Measurements from ENCODE around the gene DDX25. TPM values are rescaled to one million over a fixed set of nuclear protein-coding genes. Genes with fewer than 3 reads are reported as not detected.

DDX25 gene
- polyA plus RNA-seq, 1 donor = 0.62 TPM

- DNase-seq = no peak
These were observed 34.1 kb downstream of the DDX25 start for GRCh38 chr11:125938418-125938817.

DNA sequence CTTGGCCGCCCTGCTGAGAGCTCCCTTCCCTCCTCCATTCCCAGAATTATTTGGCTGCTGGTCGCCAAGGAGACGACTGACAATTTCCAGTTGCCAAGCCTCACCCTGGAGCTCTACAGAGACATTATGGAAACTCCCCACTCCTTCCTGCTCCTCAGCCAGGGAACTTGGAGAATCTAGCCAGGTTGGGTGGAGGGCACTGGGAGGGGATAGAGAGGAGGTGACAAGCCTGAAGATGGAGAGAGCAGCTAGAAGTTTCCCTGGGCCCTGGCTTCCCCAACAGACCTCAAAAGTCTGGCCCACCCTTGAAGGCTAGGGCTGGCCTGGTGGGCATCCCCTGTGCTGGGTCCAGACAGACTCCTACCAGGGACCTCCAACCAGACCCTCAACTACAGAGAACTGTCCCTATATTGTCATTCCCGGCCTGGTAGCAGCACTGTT is 34.8 kb downstream of the DDX25 start:
- DNase-seq = peak; percentile 75

DNA sequence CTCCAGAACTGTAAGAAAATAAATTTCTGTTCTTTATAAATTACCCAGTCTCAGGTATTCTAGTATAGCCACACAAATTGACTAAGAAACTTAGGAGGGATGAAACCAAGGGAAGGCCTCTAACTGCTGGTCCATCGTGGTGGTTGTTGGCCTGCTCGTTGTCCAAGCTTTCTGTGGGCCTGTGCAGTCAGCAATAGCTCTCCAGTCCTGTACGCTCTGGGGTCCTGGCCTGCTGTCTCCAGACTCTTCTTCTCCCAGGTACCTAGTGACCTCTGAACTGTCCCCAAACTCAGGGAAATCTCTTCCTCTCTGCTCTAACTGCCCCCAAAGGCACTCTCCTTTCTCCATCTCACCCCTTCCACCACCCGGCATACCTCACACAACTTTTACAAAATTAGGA is 35.8 kb downstream of the DDX25 start:
- no peak for DNase-seq

DNA sequence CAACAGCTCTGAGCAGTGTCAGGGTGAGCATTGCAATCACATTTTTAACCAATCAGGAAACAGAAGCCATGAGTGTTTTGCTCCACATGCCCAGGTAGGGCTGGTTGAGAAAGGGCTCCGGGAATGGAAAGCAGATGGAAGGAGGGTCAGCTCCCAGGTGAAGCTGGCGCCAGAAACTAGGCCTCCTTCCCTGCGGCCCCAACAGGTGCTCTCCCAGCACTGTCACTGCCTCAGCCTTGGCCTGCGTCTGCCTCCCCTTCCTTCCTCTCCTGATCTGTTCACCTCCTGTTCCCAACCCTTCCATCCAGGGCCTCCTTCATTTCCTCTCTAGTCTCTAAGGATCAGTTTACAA is 36.9 kb downstream of the DDX25 start:
- DNase-seq = no peak

DNA sequence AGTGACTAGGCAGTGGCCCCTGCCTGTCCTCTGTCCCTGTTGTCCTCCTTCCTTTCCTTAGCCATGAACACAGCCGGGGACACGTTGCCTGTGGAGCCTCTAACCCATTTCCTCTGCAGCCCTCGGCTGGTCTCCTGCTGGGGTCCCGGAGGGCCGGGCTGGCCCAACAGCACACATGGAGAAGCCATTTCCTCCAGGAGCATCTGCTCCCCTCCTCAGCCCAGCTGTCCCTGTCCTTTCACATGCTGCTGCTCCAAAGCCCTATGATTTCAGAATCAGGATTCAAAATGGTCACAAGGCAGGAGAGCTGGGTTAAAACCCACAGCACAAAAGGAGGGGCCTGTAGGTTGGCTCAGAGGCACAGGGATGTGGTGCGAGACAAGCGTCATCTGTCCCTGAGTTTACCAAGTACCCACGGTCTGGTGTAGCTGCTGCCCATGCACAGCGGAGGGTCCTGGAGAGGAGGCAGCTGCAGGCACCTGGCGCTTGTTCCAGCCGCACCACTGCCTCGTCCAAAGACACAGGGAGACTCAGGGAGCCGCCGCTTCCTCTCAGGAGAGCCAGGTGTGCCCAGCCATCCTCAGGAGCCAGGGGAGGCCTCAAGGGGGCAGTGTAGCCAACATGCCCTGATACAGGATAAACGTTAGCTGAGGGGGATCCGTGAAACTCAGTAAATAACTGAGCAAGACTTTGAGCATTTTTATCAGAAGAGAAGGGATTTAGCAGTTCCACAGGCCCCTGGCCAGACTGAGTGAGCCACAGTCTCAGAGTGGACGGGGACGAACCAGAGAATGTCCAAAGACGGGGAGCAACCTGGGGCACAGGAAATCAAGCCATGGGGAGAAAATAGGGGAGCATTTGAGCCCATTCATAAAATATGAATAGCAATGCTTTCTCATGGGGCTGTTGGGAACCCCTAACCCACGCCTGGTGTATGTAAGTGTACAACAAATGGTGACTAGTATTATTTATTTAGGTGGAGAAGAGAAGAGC is 37.6 kb downstream of the DDX25 start:
- peak; percentile 63 for DNase-seq

DNA sequence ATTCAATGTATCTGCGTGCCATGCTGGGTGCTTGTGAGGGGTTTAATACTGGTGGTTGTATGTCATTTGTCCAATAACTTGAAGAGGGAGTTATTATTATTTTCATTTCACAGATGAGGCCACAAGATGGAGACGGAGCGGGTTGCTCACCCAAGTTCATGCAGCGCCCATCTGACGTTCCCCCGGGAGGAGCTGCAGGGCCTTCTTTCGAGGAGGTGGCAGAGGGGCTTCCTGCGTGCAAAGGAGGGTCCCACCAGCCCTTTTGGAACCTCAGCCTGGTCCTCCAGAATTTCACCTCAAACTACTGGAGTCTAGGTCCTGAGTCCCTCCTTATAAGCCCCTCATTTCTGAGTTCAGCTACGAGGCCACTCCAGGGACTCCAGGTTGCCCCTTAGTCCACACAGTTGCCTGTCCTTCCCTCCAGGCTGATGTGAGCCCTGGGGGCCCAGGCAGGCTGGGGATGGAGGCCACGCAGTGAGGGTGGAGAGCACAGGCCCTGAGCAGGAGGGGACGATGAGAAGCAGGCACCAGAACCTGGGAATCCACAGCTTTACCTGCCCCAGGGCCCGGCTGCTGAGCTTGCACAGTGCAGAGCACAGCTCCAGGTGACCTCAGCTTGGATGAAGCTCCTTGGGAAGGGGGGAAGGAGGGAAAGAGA is 38.6 kb downstream of the DDX25 start:
- no peak for DNase-seq

GRCh38 chr11:125943661-125944349 is 39.5 kb downstream of the DDX25 start:
- no peak for DNase-seq

GRCh38 chr11:125944350-125945010 is 40.2 kb downstream of the DDX25 start:
- no peak for DNase-seq

GRCh38 chr11:125945011-125945796 is 40.9 kb downstream of the DDX25 start:
- DNase-seq = no peak

GRCh38 chr11:125945797-125946520 is 41.7 kb downstream of the DDX25 start, which contains the start of gene VSIG10L2:
TSS of gene VSIG10L2 (plus strand) at chr11:125946044. CDS start at chr11:125946056, 12 bp downstream.
- no peak for DNase-seq

DNA sequence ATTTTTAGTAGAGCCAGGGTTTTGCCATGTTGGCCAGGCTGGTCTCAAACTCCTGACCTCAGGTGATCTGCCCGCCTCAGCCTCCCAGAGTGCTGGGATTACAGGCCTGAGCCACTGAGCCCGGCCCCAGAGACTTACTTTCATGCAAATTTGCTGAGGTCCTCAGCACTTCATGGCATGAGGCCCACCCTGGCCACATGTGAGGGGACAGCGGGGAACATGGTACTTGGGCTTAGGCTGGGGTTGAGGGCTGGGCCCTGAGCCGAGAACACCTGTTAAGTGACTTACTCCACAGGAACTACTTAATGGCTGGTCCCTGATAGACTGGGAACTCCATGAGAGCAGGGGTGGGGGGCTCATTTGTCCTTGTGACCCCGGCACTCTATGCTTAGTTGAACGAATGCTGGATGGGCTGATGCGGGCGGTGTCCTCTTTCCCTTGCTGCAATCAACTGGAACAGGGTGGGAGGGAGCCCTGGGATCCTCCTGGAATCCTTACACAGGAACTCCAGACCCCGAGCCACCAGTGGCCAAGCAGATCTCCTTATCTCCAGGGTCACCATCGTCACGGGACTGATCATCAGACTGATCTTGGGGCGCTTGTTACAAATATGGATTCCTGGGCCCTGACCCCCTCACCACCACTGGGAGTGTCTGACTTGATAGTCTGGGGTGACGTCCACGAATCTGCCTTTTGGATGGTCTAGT is 42.6 kb downstream of the DDX25 start:
- DNase-seq = no peak

GRCh38 chr11:125947419-125948277 is 43.3 kb downstream of the DDX25 start:
- no peak for DNase-seq

DNA sequence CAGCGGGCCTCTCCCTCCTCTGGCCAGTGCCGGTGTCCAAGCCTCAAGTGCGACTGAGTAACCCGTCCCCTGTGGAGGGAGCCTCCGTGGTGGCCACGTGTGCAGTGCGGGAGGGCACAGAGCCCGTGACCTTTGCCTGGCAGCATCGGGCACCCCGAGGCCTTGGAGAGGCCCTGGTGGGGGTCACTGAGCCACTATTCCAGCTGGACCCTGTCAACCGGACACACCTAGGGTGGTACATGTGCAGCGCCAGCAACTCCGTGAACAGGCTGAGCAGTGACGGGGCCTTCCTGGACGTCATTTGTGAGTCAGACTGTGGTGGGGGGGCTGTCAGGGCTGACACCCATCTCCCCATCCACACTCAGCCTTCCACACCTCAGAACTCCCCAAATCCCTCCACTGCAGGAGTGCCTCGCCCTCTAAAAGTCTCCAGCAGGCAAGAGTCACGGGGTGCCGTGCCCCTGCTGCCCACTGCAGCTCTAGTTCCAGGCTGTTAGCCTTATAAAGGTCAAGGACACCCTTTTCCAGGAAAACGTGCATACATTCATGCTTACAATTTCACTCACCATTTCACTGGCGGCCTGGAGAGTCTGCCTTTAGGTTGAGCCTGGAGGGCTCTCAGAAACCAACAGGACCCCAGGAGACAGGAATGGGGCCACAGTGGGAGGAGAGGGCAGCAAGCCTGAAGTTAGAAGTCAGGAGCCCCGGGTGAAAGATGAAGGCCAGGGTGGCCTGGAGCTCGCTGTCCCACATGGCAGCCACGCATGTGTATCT is 44.2 kb downstream of the DDX25 start:
- no peak for DNase-seq

GRCh38 chr11:125949271-125950177 is 45.2 kb downstream of the DDX25 start:
- no peak for DNase-seq

DNA sequence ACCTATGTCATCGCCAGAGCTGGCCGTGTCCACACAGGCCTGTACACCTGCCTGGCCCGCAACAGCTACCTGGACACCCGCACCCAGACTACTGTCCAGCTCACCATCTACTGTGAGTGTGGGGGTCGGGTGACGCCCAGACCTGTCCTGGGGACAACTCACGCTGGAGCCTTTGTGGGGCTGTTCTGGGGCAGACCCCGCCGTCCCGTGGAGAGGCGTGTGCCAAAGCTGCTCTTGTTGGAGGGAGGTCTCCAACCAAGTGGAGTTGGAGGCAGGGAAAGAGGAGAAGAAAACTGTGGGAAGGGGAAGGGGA is 45.8 kb downstream of the DDX25 start:
- no peak for DNase-seq

GRCh38 chr11:125950696-125951651 is 46.7 kb downstream of the DDX25 start:
- peak; percentile 84 for DNase-seq

All from hindlimb muscle (tissue), 1 donor.